VCaP (cell line): ENCODE results near the gene RAB3IL1.

Experiments
- H3K27ac ChIP-seq: fragments of 450-650 bp; 2 replicates; pipeline ENCODE4 v1.5.1; 2017
- CTCF ChIP-seq: fragments of 450-650 bp; conservative IDR thresholded peaks from 2 replicates; pipeline ENCODE4 v1.5.1; 2017; ENCODE audit warnings: mild to moderate bottlenecking, moderate library complexity

The RAB3IL1 gene

DNA sequence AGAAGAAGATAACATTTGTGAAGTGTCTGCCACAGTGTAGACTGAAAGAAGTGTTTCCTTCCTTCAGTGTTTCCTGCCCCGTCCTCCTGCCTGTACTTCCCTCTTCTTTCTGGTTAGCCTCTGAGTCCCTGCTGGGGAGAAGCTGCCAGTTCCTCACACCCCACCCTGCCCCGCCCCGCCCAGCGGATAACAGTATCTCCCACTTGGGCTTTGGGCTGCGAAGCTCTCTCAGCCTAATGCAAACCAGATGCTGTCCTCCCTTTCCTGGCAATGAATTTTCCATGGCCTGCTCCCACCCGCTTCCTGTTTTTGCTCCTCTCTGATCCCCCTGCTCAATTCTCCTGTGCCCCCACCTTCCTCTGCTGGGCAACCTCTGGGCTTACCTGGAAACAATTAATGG lies 5.2 kb upstream of the RAB3IL1 start:
- no peak overlapping the region for H3K27ac ChIP-seq
- TF ChIP-seq CTCF = no peak

DNA sequence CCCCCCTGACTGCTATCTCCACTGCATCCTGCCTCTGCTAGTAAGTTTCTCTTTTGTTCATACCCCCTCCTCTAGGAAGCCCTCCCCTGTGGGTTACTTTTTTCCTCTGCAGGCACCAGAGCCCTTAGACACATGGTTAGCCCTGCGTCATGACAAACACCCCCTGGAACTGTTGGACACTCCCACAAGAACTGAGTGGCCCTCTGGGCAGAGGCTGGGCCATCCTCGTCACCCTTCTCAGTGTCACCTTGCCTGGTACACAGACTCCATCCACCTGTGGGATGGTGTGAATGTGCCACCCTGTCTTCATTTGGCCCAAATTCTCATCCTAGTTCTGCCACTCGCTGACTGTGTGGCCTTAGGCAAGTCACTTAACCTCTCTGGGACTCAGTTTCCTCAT lies 4.1 kb upstream of the RAB3IL1 start:
- H3K27ac ChIP-seq = no peak overlapping the region
- TF ChIP-seq CTCF = no peak

GRCh38 chr11:61919705-61920631 lies 2.6 kb upstream of the RAB3IL1 start:
- no peak overlapping the region for H3K27ac ChIP-seq
- no peak for TF ChIP-seq CTCF

- H3K27ac ChIP-seq = no peak overlapping the region
These were observed 1.8 kb upstream of the RAB3IL1 start for GRCh38 chr11:61918938-61919704.

GRCh38 chr11:61918251-61918937 lies 1.0 kb upstream of the RAB3IL1 start:
- H3K27ac ChIP-seq = no peak overlapping the region; the same call in 1 of the 2 replicates
- no peak for TF ChIP-seq CTCF

More at GRCh38 chr11:61918938-61919704, 1.8 kb upstream of the RAB3IL1 start:
- no peak for TF ChIP-seq CTCF

DNA sequence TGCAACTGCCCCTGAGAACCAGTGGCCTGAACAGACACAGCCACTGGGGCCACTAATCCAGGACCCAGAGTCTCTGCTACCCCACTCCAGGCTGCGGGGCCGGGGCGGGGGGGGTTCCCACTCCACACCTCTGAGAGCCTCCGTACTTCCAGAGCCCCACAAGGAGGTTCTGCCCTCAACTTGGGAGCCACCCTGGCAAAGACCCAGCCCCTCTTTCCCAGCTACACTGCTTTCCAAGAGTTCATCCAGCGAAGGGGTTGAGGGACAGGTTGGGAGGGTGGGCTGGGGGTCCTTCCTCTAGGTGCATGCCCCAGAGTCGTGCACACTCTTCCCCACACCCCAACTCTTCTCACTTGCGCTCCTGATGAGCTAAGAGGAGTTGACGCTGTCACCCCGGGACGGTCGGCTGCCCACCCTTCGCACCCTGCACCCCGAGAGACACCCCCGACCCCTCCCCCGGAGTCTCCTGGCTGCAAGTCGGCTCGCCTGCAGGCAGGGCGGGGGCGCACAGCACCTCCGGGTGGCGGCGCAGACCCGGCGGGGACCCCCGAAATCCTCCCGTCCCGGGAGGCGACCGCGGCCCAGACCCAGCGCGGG lies 531 bp downstream of the RAB3IL1 start:
- TF ChIP-seq CTCF = no peak
- H3K27ac ChIP-seq = peak overlapping the region; percentile 53; the same call in 1 of the 2 replicates
